ENCODE data around the gene IFT80.

IFT80 gene

DNA sequence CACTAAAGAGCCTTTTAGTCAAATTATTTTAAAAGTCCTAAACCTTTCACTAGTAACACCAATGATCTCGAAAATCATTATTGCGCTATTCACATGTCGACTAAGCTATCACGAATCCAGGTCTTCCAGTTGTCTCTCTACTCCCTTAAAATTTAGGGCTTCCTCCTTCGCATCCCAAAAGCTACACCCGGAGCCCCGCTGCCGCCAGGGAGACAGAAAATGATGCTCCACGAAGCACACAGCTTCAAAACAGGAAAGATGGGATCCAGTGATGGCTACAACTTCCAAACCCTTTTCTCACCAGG is 253 bp downstream of the IFT80 start:
- TF ChIP-seq TAF1 (IDR thresholded peaks at IDR 0.05; ENCODE audit: borderline replicate concordance, low read depth, low read length): no peak
- TF ChIP-seq POLR2AphosphoS5 (IDR thresholded peaks at IDR 0.05; ENCODE audit: low read depth, low read length): no peak
- TF ChIP-seq POLR2A (IDR thresholded peaks at IDR 0.05; ENCODE audit: low read depth, low read length): no peak
- FAIRE-seq: no peak
- no peak for DNase-seq (ENCODE audit: insufficient read length)

DNA sequence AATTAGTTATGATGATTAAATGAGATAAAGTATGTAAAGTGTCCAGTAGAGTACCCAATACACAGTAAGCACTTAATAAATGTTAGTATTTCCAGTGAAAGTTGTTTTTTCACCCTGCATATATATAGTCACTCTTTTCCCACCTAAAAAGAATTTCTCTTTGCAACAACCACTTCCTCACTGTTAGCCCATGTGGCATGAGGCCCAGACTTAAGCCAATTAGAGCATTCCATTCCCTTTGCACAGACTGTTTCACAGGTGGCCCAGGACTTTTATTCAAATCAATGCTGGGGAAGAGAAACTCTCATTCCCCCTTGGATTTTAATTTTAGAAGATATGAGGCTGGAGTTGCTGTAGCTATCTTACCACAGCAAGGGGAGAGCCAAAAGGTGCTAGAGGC is 3.7 kb downstream of the IFT80 start:
- DNase-seq (ENCODE audit: insufficient read length) (no peak), FAIRE-seq (no peak)
- TF ChIP-seq POLR2AphosphoS5 (IDR thresholded peaks at IDR 0.05; ENCODE audit: low read depth, low read length): no peak
- TF ChIP-seq POLR2A (IDR thresholded peaks at IDR 0.05; ENCODE audit: low read depth, low read length): no peak
- no peak for TF ChIP-seq TAF1 (IDR thresholded peaks at IDR 0.05; ENCODE audit: borderline replicate concordance, low read depth, low read length)

DNA sequence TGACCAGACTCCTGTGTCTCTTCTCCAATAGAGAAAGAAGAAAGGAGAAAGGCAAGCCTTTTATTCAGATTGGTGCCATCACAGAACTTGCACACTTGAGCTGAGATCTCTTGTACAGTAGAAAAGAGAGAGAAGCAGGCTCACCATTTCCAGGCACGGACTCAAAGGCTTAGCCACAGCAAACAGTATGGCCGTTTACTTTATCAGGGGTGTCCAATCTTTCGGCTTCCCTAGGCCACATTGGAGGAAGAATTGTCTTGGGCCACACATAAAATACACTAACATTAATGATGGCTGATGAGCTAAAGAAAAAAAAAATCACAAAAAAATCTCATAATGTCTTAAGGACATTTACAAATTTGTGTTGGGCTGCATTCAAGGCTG is 5.0 kb downstream of the IFT80 start:
- no peak for TF ChIP-seq POLR2A (IDR thresholded peaks at IDR 0.05; ENCODE audit: low read depth, low read length)
- no peak for TF ChIP-seq TAF1 (IDR thresholded peaks at IDR 0.05; ENCODE audit: borderline replicate concordance, low read depth, low read length)
- TF ChIP-seq POLR2AphosphoS5 (IDR thresholded peaks at IDR 0.05; ENCODE audit: low read depth, low read length): no peak
- no peak for FAIRE-seq
- DNase-seq (ENCODE audit: insufficient read length): no peak

- peak; percentile 85 for FAIRE-seq
Observed at GRCh38 chr3:160393346-160394008, 5.5 kb downstream of the IFT80 start.

GRCh38 chr3:160392798-160393197 is 6.2 kb downstream of the IFT80 start:
- DNase-seq (ENCODE audit: insufficient read length) (no peak), FAIRE-seq (no peak)
- TF ChIP-seq POLR2AphosphoS5 (IDR thresholded peaks at IDR 0.05; ENCODE audit: low read depth, low read length) (no peak), POLR2A (IDR thresholded peaks at IDR 0.05; ENCODE audit: low read depth, low read length) (no peak)

More at GRCh38 chr3:160393346-160394008, 5.5 kb downstream of the IFT80 start:
- no peak for DNase-seq (ENCODE audit: insufficient read length)
- no peak for TF ChIP-seq POLR2A (IDR thresholded peaks at IDR 0.05; ENCODE audit: low read depth, low read length)
- TF ChIP-seq POLR2AphosphoS5 (IDR thresholded peaks at IDR 0.05; ENCODE audit: low read depth, low read length): no peak
- no peak for TF ChIP-seq TAF1 (IDR thresholded peaks at IDR 0.05; ENCODE audit: borderline replicate concordance, low read depth, low read length)

GRCh38 chr3:160390565-160391138 is 8.4 kb downstream of the IFT80 start:
- TF ChIP-seq TAF1 (IDR thresholded peaks at IDR 0.05; ENCODE audit: borderline replicate concordance, low read depth, low read length) (no peak), POLR2AphosphoS5 (IDR thresholded peaks at IDR 0.05; ENCODE audit: low read depth, low read length) (no peak)
- no peak for DNase-seq (ENCODE audit: insufficient read length)
- FAIRE-seq: no peak

DNA sequence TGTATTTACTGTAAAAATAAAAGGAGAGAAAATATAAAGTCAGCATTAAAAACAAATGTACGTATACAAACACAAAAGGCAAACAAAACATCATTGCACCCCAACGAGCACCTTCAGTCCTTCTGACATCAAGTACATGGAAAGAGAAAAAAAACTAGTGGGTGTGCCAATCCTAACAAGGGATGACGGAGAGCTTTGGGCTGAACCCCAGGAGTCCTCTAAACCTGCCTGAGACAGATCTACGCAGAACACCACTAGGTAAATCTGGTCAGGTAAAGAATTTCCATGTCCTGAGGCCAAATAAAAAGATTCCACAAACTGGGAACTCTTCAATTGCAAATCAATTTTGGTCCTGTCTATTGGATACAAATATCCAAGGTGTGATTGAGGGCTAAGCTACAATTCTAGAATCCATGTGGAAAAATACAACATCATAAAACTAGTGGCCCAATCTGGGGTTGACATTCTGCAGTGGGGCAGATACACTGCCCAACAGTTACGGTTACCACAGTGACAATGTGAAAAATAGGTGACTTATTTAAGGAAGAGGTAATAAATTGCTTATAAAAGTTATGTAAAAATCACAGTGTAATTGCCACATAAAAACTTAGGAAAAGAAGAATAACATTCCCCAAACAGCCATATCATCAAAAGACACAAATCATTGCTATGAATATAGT is 14.2 kb downstream of the IFT80 start:
- FAIRE-seq (no peak), DNase-seq (ENCODE audit: insufficient read length) (no peak)
- TF ChIP-seq POLR2AphosphoS5 (IDR thresholded peaks at IDR 0.05; ENCODE audit: low read depth, low read length): no peak
- no peak for TF ChIP-seq POLR2A (IDR thresholded peaks at IDR 0.05; ENCODE audit: low read depth, low read length)
- no peak for TF ChIP-seq TAF1 (IDR thresholded peaks at IDR 0.05; ENCODE audit: borderline replicate concordance, low read depth, low read length)

DNA sequence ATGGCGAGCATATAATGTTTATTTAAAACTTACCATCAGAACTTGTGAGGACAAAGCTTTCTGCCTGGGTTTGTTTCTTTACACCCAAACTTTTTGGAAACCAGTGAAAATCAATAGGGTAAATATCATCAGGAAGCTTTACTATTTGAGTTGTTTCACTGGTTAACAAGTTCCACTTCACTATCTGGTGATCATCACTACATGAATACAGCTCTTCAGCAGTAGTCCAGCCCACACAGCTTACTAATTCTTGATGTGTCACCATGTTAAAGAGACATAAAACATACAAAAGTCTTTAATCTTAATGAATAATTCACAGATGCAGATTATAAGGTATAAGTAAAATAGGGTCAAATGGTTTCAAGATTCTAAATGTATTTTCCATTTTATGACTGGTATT is 17.6 kb downstream of the IFT80 start:
- DNase-seq (ENCODE audit: insufficient read length) (no peak), FAIRE-seq (no peak)
- TF ChIP-seq POLR2A (IDR thresholded peaks at IDR 0.05; ENCODE audit: low read depth, low read length) (no peak), POLR2AphosphoS5 (IDR thresholded peaks at IDR 0.05; ENCODE audit: low read depth, low read length) (no peak), TAF1 (IDR thresholded peaks at IDR 0.05; ENCODE audit: borderline replicate concordance, low read depth, low read length) (no peak)

DNA sequence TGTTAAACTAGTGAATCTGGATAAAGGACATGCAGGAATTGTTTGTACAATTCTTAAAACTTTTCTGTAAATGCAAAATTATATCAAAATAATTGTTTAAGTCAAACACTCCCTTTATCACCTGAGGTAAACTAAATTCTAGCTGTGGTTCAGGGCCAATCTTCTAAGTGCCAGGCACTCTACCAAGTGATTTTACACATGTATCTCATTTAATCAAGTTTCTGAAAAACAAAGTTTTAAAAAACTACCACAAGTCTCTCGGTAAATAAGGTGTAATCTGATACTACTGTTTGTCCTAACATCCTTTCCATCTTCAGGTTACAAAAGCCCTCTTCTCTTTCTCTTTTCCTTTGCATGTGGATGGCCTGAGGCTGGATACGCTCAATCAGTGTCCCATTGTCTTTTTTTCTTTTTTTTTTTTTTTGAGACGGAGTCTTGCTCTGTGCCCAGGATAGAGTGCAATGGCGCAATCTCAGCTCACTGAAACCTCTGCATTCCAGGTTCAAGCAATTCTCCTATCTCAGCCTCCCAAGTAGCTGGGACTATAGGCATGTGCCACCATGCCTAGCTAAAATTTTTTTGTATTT is 19.3 kb downstream of the IFT80 start:
- no peak for DNase-seq (ENCODE audit: insufficient read length)
- TF ChIP-seq POLR2A (IDR thresholded peaks at IDR 0.05; ENCODE audit: low read depth, low read length) (no peak), TAF1 (IDR thresholded peaks at IDR 0.05; ENCODE audit: borderline replicate concordance, low read depth, low read length) (no peak), POLR2AphosphoS5 (IDR thresholded peaks at IDR 0.05; ENCODE audit: low read depth, low read length) (no peak)
- FAIRE-seq: no peak

- FAIRE-seq: no peak
Observed at GRCh38 chr3:160378331-160379109, 20.5 kb downstream of the IFT80 start.

GRCh38 chr3:160376681-160377080 is 22.3 kb downstream of the IFT80 start:
- no peak for FAIRE-seq
- TF ChIP-seq TAF1 (IDR thresholded peaks at IDR 0.05; ENCODE audit: borderline replicate concordance, low read depth, low read length) (no peak), POLR2AphosphoS5 (IDR thresholded peaks at IDR 0.05; ENCODE audit: low read depth, low read length) (no peak), POLR2A (IDR thresholded peaks at IDR 0.05; ENCODE audit: low read depth, low read length) (no peak)
- no peak for DNase-seq (ENCODE audit: insufficient read length)

More at GRCh38 chr3:160378331-160379109, 20.5 kb downstream of the IFT80 start:
- no peak for TF ChIP-seq POLR2AphosphoS5 (IDR thresholded peaks at IDR 0.05; ENCODE audit: low read depth, low read length)
- no peak for TF ChIP-seq POLR2A (IDR thresholded peaks at IDR 0.05; ENCODE audit: low read depth, low read length)
- TF ChIP-seq TAF1 (IDR thresholded peaks at IDR 0.05; ENCODE audit: borderline replicate concordance, low read depth, low read length): no peak
- DNase-seq (ENCODE audit: insufficient read length): no peak

All from GM12892 (cell line).